Uterus (tissue), 2 donors: ENCODE data around the gene AAK1.

Experiments used
- POLR2A ChIP-seq, 2 donors: fragments of 450-650 bp; IDR thresholded peaks; one replicate each; pipeline ENCODE4 v1.6.1; 2016; ENCODE audit warnings: antibody characterized with exemption in 2 of 2, mild to moderate bottlenecking in 1 of 2, moderate library complexity in 1 of 2
- TF ChIP-seq, protein P1 (sequence below), 4 experiments: fragments of 200-600 bp in 2 of 4; fragments of 450-650 bp in 2 of 4; sonication (generic) in 2 of 4; IDR thresholded peaks; one replicate each; pipeline ENCODE4 v1.5.1; 2016 to 2019; ENCODE audit warnings: antibody characterized with exemption in 4 of 4, mild to moderate bottlenecking in 2 of 4, moderate library complexity in 1 of 4

GRCh38 chr2:69546646-69547045 is 96.9 kb downstream of the AAK1 start:
- TF ChIP-seq, protein P1, sequence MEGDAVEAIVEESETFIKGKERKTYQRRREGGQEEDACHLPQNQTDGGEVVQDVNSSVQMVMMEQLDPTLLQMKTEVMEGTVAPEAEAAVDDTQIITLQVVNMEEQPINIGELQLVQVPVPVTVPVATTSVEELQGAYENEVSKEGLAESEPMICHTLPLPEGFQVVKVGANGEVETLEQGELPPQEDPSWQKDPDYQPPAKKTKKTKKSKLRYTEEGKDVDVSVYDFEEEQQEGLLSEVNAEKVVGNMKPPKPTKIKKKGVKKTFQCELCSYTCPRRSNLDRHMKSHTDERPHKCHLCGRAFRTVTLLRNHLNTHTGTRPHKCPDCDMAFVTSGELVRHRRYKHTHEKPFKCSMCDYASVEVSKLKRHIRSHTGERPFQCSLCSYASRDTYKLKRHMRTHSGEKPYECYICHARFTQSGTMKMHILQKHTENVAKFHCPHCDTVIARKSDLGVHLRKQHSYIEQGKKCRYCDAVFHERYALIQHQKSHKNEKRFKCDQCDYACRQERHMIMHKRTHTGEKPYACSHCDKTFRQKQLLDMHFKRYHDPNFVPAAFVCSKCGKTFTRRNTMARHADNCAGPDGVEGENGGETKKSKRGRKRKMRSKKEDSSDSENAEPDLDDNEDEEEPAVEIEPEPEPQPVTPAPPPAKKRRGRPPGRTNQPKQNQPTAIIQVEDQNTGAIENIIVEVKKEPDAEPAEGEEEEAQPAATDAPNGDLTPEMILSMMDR (IDR thresholded peaks at IDR 0.05) = no peak
- no peak for TF ChIP-seq POLR2A (IDR thresholded peaks at IDR 0.05)
